ENCODE measurements around the gene DNAJC24.

- TF ChIP-seq YY1 (IDR thresholded peaks at IDR 0.05; ENCODE audit: insufficient read depth, insufficient read length) (no peak), ZNF274 (IDR thresholded peaks at IDR 0.05; ENCODE audit: low read depth, low read length) (no peak)
Observed at GRCh38 chr11:31355817-31356216, 13.8 kb upstream of the DNAJC24 start.

All from NT2/D1 (cell line).